Right hindlimb (tissue), 1 donor: ENCODE results near the gene CFC1.
"Not testable (repeated sequence)": the region's sequence is repeated elsewhere in the genome, so short reads cannot be mapped to it uniquely, and the experiment has no call there.

ENCODE experiments used
- DNase-seq: peaks from one replicate; pipeline ENCODE4 v3.0.0-alpha.2; 2018

The CFC1 gene

DNA sequence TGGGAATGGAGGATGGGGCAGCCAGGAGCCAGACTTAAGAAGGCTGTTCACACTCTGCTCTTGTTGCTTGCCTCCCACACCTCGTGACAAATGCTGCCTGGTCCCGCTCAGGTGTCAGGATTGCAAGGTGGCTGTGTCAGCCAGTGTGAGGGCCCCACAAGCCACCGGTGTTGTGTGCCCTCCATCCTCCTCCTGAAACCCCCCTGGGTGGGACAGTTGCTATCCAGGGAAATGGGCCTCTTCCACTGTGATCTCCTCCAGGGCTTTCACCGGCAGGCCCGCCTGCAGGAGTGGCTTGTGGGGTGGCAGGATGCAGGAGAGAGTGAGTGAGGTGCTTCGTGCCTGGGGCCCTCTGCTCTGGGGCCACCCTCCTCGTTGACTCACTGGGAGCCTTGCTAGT, 16.4 kb downstream of the CFC1 start:
- not testable (repeated sequence) for DNase-seq

DNA sequence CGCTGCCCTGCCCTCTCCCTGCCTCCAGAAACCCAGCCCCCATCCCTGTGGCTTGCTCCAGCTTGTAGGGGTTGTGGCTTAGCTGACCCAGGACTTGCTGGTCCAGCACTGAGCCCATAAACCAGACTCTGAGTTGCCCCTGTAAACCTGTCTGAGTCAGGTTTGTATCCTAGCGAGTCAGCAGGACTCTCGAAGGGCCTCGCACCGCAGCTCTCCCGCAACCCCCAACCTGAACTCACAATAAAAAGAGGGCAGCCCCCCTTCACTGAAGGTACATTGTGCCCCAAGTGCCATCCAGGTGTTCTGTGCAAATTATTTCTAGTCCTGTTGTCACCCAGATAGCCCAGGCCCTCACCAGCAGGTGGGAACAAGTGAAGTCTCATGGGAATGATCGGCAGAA, 17.9 kb downstream of the CFC1 start:
- not testable (repeated sequence) for DNase-seq

- DNase-seq = not testable (repeated sequence)
Measured at GRCh38 chr2:130579121-130579520, 20.3 kb downstream of the CFC1 start.

DNA sequence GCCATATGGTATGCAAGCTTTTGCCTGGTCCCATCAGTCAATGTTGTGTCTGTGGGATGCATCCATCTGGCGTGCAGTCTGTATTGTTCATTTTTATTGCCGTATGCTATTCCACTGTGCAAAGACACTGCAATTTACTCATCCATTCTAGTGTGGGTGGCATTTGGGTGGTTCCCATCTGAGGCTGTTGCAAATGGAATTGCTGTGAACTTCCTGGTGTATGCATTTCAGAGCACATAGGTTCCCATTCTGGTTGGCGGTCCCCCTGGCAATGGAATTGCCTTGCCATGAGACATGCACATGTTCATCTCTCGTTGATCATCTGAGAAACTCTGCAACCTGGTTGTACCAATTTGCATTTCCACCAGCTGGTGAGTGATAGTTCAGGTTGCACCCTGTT, 21.8 kb downstream of the CFC1 start:
- not testable (repeated sequence) for DNase-seq

- not testable (repeated sequence) for DNase-seq
Measured at GRCh38 chr2:130576209-130576784, 23.1 kb downstream of the CFC1 start.

- DNase-seq = not testable (repeated sequence)
Measured at GRCh38 chr2:130574230-130574629, 25.1 kb downstream of the CFC1 start.

DNA sequence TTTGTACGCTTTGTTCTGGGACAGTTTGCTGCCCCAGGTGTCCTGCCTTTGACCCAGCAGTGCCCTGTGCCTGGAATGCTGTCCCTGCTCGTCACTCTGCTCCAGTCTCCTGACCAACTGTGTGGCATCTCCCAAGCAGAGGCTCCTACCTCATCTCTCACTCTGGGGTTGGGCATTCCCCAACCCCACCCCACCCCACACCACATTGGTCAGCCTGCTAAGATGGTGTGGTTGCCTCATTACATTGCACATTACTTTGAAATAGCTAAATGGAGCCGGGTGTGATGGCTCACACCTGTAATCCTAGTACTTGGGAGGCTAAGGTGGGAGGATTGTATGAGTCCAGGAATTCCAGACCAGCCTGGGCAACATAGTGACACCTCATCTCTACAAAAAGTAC, 27.4 kb downstream of the CFC1 start:
- not testable (repeated sequence) for DNase-seq

- DNase-seq = not testable (repeated sequence)
Measured at GRCh38 chr2:130566165-130566564, 33.2 kb downstream of the CFC1 start.

DNA sequence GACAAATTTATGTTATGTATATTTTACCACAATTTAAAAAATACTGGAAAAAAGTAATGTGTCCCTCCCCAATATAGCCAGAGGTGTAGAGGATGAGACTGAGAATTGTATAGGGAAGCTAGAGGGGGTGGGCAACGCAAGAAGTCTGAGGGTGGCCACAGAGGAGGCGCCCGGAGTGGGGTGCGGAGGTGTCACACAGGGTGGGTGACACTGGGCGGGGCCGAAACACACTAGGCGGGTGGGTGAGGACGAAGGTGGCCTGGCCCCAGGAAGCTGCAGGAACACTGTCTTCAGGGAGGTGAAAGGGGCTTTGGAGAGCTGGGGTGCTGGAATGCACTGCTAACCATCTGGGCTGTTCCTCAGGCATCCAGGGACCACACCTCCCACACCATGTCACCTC, 42.9 kb downstream of the CFC1 start:
- DNase-seq = not testable (repeated sequence)

- not testable (repeated sequence) for DNase-seq
Measured at GRCh38 chr2:130554178-130554577, 45.2 kb downstream of the CFC1 start.

- not testable (repeated sequence) for DNase-seq
Measured at GRCh38 chr2:130549475-130549874, 49.9 kb downstream of the CFC1 start.

DNA sequence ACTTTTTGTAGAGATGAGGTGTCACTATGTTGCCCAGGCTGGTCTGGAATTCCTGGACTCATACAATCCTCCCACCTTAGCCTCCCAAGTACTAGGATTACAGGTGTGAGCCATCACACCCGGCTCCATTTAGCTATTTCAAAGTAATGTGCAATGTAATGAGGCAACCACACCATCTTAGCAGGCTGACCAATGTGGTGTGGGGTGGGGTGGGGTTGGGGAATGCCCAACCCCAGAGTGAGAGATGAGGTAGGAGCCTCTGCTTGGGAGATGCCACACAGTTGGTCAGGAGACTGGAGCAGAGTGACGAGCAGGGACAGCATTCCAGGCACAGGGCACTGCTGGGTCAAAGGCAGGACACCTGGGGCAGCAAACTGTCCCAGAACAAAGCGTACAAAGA, 51.0 kb downstream of the CFC1 start:
- not testable (repeated sequence) for DNase-seq

DNA sequence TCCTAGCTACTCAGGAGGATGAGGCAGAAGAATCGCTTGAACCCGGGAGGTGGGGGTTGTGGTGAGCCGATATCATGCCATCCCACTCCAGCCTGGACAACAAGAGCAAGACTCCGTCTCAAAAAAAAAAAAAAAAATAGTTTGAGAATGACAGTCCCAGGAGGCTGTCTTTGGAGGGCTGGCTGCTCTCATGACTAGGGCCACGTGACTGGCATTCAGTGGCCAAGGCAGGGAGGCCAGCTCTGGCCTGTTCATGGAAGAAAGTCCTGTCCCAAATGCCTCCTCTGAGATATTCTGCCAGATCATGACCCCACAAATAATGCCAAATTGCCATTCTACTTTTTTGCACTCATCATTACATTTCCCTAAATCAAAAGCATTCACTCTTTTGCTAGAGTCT, 54.4 kb downstream of the CFC1 start:
- not testable (repeated sequence) for DNase-seq

DNA sequence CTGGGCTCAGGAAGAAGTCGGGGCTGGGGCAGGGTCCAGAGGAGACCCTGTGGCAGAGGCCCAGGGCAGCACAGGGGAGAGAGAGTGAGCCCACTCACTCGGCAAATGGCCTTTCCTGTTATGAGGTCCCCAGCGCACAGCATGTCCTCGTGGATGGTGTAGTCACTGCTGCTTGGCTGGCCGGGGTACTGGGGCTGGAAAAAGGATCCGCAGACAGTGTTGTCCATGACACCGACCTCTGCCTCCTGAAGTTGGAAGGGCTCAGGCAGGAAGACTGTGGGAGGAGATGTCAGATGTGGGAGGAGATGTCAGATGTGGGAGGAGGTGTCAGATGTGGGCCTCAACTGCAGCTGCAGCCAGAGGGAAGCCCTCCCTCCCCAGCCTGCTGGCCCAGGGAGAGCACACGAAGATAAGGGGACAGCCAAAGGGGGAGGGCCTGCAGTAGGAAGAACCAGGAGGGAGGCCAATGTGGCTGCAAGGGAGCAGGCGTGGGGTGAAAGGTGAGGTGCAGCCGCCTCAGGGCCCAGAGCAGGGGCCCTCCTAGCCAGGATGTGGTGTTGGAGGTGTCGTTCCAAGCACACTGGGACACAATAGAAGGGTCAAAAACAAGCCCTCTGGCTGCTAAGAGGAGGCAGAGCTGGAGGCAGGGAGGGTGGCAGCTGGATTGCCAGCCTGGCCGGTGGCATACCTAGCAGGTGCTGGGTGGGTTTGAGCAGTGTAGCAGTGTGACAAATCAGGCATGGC, 55.4 kb downstream of the CFC1 start:
- not testable (repeated sequence) for DNase-seq

- not testable (repeated sequence) for DNase-seq
Measured at GRCh38 chr2:130542789-130543188, 56.6 kb downstream of the CFC1 start.
